ENCODE results near the gene PHGDH. TPM values are rescaled to one million over a fixed set of nuclear protein-coding genes. Genes with fewer than 3 reads are reported as not detected.

Gene PHGDH
- total RNA-seq, 1 donor: 184 TPM

GRCh38 chr1:119745034-119745433 lies 33.3 kb downstream of the PHGDH start:
- no peak for DNase-seq (ENCODE audit: insufficient read length, low spot score, missing footprints)
- no peaks in the 10 kb centered on the region for H4K20me1 ChIP-seq (ENCODE audit: insufficient read depth, low read length)
- H3K27ac ChIP-seq (ENCODE audit: low read depth, low read length): no peak overlapping the region
- H2AFZ ChIP-seq (ENCODE audit: low read length): no peak overlapping the region
- H3K4me1 ChIP-seq (ENCODE audit: insufficient read depth, low read length): peaks cover 6% of the 10 kb centered on the region
- H3K4me2 ChIP-seq (ENCODE audit: insufficient read depth, low read length): no peak overlapping the region
- no peaks in the 10 kb centered on the region for H3K9me3 ChIP-seq (ENCODE audit: low read depth, low read length)
- H3K79me2 ChIP-seq (ENCODE audit: insufficient read depth, low read length): no peaks in the 10 kb centered on the region
- H3K36me3 ChIP-seq (ENCODE audit: insufficient read depth, low read length): no peaks in the 10 kb centered on the region
- no peak for TF ChIP-seq CTCF (IDR thresholded peaks at IDR 0.05; ENCODE audit: extremely low read depth, low read depth, low read length)
- peaks cover 1% of the 10 kb centered on the region for H3K27me3 ChIP-seq (ENCODE audit: insufficient read depth, low read length)
- no peak overlapping the region for H3K4me3 ChIP-seq (ENCODE audit: insufficient read depth, low read length)

DNA sequence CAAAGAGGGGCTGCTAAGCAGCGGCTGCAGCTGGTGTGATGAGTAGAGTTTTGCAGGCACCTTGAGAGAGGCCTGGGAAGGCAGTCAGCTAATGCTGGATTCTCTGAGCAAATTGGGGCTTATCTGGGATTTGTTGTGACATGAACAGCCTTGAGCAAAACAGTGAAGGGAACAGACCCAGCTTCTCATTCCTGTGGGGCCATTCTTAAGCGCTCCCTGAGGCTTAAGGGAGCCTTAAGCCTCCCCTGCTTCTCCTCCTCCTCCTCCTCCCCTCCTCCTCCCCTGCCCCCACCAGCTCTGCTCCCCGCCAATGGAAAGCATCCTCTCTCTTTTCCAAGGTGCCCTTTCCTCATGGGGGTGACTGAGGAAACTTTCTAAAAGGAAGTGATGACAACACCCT lies 35.7 kb downstream of the PHGDH start:
- Histone ChIP-seq H3K27me3 (ENCODE audit: insufficient read depth, low read length) (peaks cover 5% of the 10 kb centered on the region), H3K27ac (ENCODE audit: low read depth, low read length) (no peak overlapping the region), H3K4me3 (ENCODE audit: insufficient read depth, low read length) (no peak overlapping the region), H3K9me3 (ENCODE audit: low read depth, low read length) (no peaks in the 10 kb centered on the region), H3K36me3 (ENCODE audit: insufficient read depth, low read length) (no peaks in the 10 kb centered on the region), H3K4me2 (ENCODE audit: insufficient read depth, low read length) (no peak overlapping the region), H3K4me1 (ENCODE audit: insufficient read depth, low read length) (peaks cover 2% of the 10 kb centered on the region), H3K79me2 (ENCODE audit: insufficient read depth, low read length) (no peaks in the 10 kb centered on the region), H4K20me1 (ENCODE audit: insufficient read depth, low read length) (no peaks in the 10 kb centered on the region), H2AFZ (ENCODE audit: low read length) (no peak overlapping the region)
- TF ChIP-seq CTCF (IDR thresholded peaks at IDR 0.05; ENCODE audit: extremely low read depth, low read depth, low read length): no peak
- DNase-seq (ENCODE audit: insufficient read length, low spot score, missing footprints): no peak

- no peaks in the 10 kb centered on the region for H3K4me1 ChIP-seq (ENCODE audit: insufficient read depth, low read length)
- no peak overlapping the region for H3K4me2 ChIP-seq (ENCODE audit: insufficient read depth, low read length)
- H3K9me3 ChIP-seq (ENCODE audit: low read depth, low read length): no peaks in the 10 kb centered on the region
- H3K27ac ChIP-seq (ENCODE audit: low read depth, low read length): no peak overlapping the region
- peaks cover 5% of the 10 kb centered on the region for H3K27me3 ChIP-seq (ENCODE audit: insufficient read depth, low read length)
- TF ChIP-seq CTCF (IDR thresholded peaks at IDR 0.05; ENCODE audit: extremely low read depth, low read depth, low read length): no peak
- no peak overlapping the region for H3K4me3 ChIP-seq (ENCODE audit: insufficient read depth, low read length)
- no peaks in the 10 kb centered on the region for H3K79me2 ChIP-seq (ENCODE audit: insufficient read depth, low read length)
- H3K36me3 ChIP-seq (ENCODE audit: insufficient read depth, low read length): no peaks in the 10 kb centered on the region
- no peak overlapping the region for H2AFZ ChIP-seq (ENCODE audit: low read length)
- no peaks in the 10 kb centered on the region for H4K20me1 ChIP-seq (ENCODE audit: insufficient read depth, low read length)
- no peak for DNase-seq (ENCODE audit: insufficient read length, low spot score, missing footprints)
Measured at GRCh38 chr1:119748040-119748439, 36.3 kb downstream of the PHGDH start.

GRCh38 chr1:119752592-119752991 lies 40.9 kb downstream of the PHGDH start:
- no peak for TF ChIP-seq CTCF (IDR thresholded peaks at IDR 0.05; ENCODE audit: extremely low read depth, low read depth, low read length)

More at GRCh38 chr1:119752592-119752991, 40.9 kb downstream of the PHGDH start:
- Histone ChIP-seq H3K79me2 (ENCODE audit: insufficient read depth, low read length) (no peaks in the 10 kb centered on the region), H3K27ac (ENCODE audit: low read depth, low read length) (no peak overlapping the region), H2AFZ (ENCODE audit: low read length) (no peak overlapping the region), H3K9me3 (ENCODE audit: low read depth, low read length) (no peaks in the 10 kb centered on the region), H3K36me3 (ENCODE audit: insufficient read depth, low read length) (no peaks in the 10 kb centered on the region), H3K27me3 (ENCODE audit: insufficient read depth, low read length) (peaks cover 30% of the 10 kb centered on the region), H3K4me1 (ENCODE audit: insufficient read depth, low read length) (no peaks in the 10 kb centered on the region), H4K20me1 (ENCODE audit: insufficient read depth, low read length) (no peaks in the 10 kb centered on the region), H3K4me2 (ENCODE audit: insufficient read depth, low read length) (no peak overlapping the region), H3K4me3 (ENCODE audit: insufficient read depth, low read length) (no peak overlapping the region)
- no peak for DNase-seq (ENCODE audit: insufficient read length, low spot score, missing footprints)

All from osteoblast (primary cell).